GM18507 (cell line): ENCODE measurements around the gene NUDT4.
A peak's percentile ranks its signal among the peaks of the same experiment; 100 is the strongest.
"Not testable (repeated sequence)": the region's sequence is repeated elsewhere in the genome, so short reads cannot be mapped to it uniquely, and the experiment has no call there.

ENCODE experiments used
- DNase-seq: peaks from one replicate; pipeline ENCODE4 v3.0.0; 2011; ENCODE audit warnings: low read depth; ENCODE audit not compliant: insufficient read length; ENCODE audit errors: extremely low spot score
- FAIRE-seq: peaks from 2 replicates; lab custom pipeline; 2011; peaks lifted over from hg19 to GRCh38; lab: Jason Lieb, UNC

The NUDT4 gene

DNA sequence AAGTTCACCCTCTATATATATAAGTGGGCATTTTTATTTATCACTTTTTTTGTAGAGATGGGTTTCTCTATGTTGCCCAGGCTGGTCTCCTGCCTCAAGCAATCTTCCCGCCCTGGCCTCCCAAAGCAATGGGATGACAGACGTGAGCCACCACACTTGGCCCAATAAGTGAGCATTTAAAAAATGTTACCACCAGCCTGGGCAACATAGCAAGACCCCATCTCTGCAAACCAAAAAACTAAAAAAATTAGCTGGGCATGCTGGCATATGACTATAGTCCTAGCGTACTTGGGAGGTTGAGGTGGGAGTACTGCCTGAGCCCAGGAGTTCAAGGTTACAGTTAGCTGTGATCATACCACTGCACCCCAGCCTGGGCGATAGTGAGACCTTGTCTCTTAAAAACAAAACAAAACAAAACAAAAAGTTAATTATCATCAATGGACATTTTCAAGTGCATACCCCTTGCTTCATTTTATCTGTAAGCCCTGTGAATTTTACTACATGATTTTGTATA, 40.3 kb downstream of the NUDT4 start:
- no peak for DNase-seq
- FAIRE-seq, result no peak

DNA sequence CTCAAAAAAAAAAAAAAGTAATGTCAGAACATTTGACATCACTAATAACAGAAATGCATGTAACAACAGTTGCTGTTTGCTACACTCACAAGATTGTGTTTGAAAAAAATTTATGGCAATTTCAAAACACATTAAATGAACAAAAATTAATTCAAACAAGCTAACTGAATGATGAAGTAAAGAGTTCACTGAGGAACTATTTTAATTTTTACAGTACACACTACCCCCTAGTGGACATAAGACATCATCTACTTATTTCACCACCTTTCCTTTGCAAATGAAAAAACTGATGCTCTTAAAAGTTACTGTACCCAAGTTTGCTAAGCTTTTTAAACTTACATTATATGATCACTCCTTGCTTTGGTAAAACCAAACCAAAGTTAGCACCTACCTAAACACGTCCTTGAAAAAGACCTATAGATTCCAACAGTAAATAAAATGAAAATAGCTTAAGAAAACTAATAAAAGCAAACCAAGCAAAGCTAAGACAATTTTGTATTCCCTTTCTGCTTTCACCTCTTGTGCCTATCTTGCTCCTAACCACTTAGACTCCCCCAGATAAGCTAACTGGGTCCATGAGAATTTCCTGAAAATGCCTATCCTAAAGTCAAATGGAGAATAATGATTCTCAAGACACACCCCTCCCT, 41.8 kb downstream of the NUDT4 start:
- peak; percentile 67 for FAIRE-seq

DNA sequence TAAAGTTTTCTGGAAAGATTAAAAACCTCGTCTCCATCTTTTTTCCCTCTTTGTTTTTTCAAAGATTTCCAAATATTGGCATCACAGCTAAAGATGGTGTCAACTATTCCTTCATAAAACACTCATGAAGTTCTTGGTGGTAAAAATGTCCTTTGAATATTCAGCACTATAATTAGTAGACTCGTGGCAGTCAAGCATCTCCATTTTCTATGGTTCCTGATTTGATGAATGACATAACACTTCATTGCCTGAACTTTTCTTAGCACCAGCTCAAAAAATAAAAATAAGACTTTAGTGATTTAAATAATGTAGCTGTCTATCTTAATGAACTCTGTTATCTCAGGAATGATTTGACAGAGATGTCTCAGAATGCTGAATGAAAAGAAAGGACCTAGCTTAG, 44.3 kb downstream of the NUDT4 start:
- no peak for FAIRE-seq
- DNase-seq, result no peak

More for the DNA sequence above, 41.8 kb downstream of the NUDT4 start:
- DNase-seq, result no peak

DNA sequence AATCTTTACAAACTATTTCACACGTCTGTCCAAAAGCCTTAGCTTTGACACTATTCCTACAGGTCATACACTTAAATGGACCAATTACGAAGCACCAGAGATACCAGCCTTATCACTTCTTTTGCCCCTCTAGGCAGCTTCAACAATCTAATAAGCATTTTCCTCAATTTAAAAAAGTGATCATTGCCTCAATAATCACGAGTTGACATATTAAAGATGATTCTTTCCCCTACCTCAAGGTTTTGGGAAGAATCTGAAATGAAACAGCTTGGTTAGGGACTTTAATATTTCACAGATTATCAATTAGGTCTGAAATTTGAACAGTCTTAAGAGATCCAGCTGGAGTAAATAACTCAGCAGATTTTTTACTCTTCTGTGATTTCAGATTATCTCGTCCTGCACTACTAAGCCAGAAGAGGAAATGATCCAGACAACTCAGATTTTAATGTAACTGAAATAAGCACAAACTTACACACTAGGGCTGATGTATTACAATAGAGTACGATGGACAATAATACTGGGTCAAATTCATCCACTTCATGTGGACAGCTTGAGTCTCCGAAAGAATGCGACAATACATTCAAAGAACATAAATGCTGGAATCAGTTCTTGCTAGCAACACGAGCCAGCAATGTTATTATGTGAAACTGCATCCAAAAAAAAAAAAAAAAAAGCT, 48.1 kb downstream of the NUDT4 start:
- DNase-seq, result no peak
- FAIRE-seq, result no peak

DNA sequence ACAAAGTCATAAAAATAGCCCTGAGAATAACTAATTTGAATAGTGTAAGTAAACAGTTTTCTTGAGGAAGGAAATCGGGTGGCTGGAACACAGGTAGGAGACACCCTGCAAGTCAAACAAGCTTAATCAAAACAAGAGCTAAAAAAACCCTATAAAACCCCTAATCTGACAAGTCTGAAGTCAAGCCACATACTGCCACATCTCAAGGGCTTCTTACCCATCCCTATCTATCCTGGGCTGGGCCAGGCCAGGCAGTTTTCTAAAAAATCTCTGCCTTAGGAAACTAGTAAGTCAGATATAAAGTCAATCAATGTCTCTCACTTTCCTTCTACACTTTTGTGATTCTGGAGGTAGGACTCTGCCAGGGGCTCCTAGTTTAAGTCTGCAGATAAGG, 48.7 kb downstream of the NUDT4 start:
- FAIRE-seq (no peak), DNase-seq (no peak)

DNA sequence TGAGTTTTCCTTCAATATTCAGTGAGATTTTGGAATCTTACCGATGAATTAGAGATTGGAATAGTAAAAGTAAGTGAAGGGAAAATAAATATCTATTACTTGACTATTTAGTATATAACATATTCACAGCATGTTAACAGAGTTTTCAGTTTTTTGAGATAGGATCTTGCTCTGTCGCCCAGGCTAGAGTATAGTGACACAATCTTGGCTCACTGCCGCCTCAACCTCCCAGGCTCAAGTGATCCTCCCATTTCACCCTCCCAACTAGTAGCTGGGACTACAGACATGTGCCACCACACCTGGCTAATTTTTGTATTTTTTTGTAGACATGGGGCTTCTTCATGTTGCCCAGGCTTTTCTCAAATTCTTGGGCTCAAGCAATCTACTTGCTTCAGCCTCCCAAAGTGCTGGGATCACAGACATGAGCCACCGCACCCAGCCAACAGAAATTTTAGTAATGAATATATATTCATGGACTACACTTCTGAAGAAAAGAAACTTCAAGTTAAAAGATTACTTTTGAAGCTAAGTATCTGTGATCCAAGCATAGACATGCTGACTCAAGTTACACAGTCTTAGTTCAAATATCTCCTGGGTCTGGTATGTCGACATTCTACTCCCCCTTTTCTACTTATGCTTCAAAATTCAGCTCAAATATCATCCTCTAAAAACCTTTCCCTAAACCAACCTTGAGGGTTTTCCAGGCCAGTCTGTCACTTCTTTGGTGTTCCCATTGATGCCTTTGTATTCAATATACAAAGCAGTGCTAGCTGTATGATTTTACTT, 50.2 kb downstream of the NUDT4 start:
- DNase-seq (no peak), FAIRE-seq (no peak)

DNA sequence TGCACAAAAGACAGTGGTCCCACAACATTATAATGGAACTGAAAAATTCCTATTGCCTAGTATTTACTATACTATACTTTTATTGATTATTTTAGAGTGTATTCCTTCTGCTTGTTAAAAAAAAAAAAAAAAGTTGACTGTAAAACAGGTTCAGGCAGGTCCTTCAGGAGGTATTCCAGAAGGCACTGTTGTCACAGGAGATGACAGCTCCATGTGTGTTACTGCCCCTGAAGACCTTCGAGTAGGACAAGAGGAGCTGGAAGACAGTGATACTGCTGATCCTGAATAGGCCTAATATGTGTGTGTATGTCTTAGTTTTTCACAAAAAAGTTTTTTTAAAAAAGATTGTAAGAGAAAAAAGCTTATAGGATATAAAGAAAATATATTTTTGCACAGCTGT, 51.7 kb downstream of the NUDT4 start:
- DNase-seq, result no peak

DNA sequence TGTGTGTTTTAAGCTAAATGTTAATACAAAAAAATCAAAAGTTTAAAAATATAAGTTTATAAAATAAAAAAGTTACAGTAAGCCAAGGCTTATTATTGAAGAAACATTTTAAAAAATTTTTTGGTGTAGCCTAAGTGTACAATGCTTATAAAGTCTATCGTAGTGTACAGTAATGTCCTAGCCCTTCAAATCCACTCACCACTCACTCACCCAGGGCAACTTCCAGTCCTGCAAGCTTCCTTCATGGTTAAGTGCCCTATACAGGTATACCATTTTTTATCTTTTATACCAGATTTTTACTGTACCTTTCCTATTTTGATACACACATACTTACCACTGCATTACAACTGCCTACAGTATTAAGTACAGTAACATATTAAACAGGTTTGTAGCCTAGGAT, 52.1 kb downstream of the NUDT4 start:
- FAIRE-seq (no peak), DNase-seq (no peak)

More for the DNA sequence above, 51.7 kb downstream of the NUDT4 start:
- no peak for FAIRE-seq

DNA sequence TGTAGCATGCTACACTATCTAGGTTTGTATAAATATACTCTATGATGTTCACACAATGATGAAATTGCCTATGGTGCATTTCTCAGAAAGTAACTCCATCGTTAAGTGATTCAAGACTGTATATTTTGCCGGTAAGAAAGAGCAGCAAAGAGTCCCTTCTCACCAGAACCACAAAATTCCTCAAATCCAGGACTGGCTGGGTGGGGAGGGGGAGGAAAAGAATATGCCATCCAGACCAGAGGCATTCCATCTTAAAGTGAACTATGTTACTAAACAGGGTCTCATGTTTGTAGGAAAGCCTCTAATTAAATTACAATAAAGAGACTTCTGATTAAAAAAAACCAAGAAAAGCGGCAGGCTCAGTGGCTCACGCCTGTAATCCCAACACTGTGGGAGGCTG, 52.6 kb downstream of the NUDT4 start:
- FAIRE-seq (no peak), DNase-seq (no peak)

DNA sequence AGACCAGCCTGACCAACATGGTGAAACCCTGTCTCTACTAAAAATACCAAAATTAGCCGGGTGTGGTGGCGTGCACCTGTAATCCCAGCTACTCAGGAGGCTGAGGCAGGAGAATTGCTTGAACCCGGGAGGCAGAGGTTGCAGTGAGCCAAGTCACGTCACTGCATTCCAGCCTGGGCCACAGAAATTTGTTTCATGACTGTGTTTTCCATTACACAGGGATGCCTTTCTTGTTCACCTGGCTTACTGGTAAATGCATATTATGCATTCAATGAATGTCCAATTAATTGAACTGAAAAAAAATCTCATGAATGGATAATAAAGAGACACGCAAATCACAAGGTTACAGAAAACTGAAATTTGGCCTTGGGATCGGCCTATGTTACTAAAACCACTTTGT, 54.3 kb downstream of the NUDT4 start:
- FAIRE-seq, DNase-seq: not testable (repeated sequence)

DNA sequence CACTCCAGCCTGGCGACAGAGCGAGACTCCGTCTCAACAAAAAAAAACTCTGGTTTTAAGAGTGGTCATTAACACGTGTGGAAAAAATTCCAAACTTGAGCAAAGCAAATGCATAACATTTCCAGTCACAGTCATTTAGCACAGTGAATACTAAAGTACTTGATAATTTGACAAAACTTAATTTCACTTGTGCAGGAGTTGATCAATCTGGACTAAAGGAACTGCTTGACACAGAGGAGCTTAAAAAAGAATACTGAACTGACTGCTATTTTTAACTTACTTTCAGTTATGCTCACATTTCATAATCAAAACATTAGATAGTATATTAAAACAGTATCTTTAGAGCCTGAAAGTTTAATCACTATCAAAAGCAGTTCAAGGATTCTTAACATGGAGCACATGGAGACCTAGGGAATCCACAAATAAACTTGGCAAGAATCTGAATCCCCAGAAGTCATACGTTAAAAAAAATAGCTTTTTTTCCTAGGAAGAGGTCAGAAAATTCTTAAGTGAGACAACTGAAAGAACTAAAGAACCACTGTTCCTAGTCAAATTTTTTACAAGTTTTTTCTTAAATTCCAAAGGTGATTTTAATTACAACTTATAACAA, 56.6 kb downstream of the NUDT4 start:
- DNase-seq, result no peak
- FAIRE-seq, result peak; percentile 64

DNA sequence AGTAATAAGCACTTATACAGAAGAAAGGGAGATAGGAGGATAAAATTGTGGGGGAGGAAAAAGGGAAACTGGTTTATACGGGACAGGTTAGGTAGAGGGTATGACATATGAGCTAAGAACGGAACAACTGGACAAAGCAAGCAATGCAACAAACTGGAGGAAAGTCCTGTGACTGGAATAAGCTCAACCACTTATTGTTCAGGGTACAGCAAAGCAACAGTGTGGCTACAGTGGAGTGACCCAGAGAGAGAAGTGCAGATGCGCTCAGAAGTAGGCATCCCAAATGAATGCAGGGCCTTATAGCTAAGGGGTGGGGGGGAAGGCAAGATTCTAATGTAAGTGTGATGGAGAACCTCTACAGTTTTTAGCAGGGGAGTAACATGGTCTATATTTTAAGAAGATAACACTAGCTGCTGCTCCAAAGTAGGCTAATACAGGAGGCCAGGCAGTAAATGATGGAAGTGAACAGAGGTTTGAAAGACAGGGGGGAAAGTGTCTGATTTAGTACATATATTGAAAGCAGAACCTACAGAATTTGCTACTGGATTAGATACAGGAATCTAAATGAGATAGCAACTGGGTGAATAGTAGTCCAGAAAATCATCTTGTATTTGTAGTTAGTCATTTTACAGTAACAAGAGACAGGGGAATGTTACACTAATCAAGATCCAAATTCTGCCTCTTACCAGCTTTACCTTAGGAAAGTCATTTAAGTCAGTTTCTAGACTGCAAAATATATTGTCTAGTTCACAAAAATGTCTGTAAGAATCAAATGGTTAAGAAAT, 60.7 kb downstream of the NUDT4 start:
- no peak for FAIRE-seq

DNA sequence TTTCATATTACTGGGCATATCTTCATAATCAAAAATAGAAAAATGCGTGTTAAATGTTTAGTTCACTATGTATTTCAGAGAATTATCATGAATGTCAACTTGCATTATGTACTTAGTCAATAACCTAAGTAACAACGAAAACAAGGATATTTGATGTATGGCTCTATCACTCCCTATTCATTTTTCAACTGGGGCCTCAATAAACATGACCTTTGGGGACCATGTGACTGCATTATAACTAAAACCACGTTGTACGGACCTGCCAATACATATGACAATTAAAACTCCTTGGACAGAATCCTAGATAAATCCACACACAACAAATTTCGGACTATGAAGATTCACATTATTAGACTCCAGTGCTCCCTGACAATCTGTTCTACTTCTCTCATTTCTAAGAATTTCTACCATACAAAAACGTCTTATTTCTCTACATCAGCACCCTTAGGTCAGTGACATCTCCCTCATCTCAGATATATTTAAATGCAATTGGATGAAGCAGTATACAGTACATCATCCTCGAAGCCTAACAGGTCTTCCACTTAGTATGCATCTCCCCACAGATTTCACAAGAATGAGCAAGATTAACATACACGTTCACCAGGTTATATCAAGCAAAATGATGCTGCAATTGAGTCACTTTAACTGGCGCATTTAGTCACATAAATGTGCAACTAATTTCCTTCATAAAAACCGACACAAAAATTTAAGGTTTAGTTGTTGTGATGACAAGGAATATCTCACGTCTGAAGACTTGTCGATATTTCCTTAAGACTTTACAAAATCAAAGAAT, 62.5 kb downstream of the NUDT4 start:
- DNase-seq, result no peak
- peak; percentile 5 for FAIRE-seq

More for the DNA sequence above, 60.7 kb downstream of the NUDT4 start:
- no peak for DNase-seq

DNA sequence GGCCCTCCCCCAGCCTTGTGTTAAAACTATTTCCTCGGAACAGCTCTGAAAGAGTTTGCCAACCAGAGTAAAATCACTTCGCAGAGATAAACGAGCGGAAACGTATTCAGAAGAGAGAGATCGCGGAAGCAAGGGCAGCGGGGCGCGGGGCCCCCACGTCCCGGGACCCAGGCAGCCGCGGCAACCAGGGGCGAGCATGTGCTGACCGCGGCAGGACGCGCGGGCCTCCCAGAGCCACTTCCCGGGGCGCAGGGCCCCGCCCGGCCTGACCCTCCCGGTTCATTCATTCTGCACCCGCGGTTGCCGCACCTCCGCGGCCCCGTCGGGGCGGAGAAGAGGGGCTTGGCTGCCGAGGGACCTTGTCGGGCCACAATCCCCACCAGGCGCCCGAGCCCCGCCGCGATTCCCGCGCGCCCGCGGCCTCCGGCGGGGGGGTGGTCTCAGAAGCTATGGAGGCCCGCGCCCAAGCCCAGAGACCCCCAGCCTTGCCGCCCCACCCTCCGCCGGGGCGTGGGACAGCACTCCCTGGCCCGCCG, 63.4 kb downstream of the NUDT4 start:
- DNase-seq, result no peak
- no peak for FAIRE-seq

DNA sequence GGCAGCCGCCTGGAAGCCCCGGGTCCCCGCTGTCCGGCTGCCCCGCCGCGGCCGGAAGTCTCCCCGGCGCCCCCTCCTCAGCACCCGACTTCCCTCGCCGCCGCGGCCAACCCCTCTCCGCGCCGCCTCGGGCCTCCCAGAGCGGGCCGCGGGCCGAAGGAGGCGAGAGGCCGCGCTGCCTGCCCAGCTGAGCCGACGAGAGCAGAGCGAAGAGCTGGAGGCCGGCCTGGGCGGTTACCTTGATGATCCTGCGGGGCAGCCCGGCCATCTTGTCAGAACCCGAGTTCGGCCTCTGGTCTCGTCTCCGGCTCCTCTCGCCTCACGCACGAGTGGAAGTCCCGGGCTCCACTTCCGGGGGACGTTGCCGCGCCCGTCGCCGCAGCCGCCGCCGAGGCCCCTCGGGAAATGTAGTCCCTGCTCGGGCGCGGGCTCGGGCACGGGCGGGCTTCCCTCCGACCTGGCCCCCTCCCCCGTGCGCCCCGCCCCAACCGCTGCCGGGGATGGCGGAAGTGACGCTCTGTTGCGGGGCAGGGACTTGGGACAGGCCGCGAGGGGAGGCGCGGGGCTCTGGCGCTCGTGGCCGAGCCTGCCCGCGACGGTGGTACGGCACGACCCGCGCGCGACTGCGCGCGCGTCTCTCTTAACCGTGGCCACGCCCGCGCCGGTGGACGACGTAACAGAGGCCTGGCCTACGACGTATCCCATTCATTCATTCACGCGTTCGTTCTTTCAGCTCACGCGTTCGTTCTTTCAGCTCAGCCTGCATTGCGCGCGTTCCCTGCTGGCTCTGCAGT, 64.1 kb downstream of the NUDT4 start, which contains the start of gene UBE2N:
TSS of gene UBE2N (minus strand) at position 331 of the 794 bp plus-strand sequence. CDS start at position 268, 63 bp downstream.
- DNase-seq, result peak; percentile 69
- peak; percentile 86 for FAIRE-seq

DNA sequence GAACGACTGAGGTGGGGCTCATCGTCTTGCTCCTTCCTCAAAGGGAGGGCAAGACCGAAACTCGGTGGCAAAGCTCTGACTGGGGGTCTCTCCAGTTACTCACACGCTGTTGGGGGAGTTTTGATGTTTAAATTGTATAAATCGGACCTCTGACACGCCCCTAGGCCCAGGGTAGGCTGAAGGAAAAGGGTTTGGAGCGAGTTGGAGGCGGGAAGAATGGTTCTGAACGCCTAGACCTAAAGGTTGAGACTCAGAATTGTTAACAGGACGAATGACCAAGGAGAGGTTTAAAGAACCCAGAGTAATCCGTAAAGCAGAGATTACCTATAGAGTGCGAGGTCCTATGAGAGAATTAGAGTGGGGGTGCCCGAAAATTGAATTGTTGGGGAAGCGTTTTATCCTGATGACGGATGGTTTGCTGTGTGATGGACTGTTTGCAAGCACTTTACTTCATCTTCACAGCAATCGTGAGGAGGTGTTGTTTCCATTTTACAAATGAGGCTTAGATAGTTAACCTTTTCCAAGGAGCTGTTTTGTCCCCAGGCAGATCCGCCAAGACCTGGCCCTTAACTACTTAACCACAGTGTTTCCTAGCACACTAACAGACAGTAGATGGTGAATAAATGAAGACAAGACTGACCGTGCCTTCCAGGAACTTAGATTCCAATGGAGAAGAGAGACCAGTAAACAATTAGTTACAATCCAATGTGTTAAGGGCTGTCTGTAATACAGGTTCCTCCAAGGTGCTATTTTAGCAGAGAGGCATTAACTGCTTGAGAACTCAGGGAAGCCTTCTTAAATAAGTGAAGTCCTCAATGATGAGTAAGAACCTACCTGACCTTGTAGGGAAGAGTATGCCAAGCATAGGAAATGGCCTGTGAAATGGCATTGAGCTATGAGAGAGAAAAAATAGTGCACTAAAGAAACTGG, 65.0 kb downstream of the NUDT4 start:
- peak; percentile 38 for FAIRE-seq
- no peak for DNase-seq
